ENCODE measurements around the gene ABCC8. TPM values are rescaled to one million over a fixed set of nuclear protein-coding genes. Genes with fewer than 3 reads are reported as not detected.

The ABCC8 gene
- total RNA-seq, 4 donors from 2014 or later = 0.23 to 1.9 (median 0.62) TPM; not detected in 1

- TF ChIP-seq POLR2AphosphoS5 (IDR thresholded peaks at IDR 0.05) = no peak
- no peak for TF ChIP-seq EP300 (IDR thresholded peaks at IDR 0.05)
- TF ChIP-seq POLR2A (IDR thresholded peaks at IDR 0.05) = no peak
- TF ChIP-seq, protein P1, sequence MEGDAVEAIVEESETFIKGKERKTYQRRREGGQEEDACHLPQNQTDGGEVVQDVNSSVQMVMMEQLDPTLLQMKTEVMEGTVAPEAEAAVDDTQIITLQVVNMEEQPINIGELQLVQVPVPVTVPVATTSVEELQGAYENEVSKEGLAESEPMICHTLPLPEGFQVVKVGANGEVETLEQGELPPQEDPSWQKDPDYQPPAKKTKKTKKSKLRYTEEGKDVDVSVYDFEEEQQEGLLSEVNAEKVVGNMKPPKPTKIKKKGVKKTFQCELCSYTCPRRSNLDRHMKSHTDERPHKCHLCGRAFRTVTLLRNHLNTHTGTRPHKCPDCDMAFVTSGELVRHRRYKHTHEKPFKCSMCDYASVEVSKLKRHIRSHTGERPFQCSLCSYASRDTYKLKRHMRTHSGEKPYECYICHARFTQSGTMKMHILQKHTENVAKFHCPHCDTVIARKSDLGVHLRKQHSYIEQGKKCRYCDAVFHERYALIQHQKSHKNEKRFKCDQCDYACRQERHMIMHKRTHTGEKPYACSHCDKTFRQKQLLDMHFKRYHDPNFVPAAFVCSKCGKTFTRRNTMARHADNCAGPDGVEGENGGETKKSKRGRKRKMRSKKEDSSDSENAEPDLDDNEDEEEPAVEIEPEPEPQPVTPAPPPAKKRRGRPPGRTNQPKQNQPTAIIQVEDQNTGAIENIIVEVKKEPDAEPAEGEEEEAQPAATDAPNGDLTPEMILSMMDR (IDR thresholded peaks at IDR 0.05) = no peak
- 75% methylated on average over 2 of the region's 3 CpGs; no CpG with 5 or more reads in 1 of the 2 donors for WGBS, 2 donors (ENCODE audit: low coverage in 1 of 2)
- Histone ChIP-seq H3K27ac (no peak overlapping the region), H3K4me3 (no peak overlapping the region), H3K27me3 (peaks cover 49% of the 10 kb centered on the region), H3K4me1 (peaks cover 0 to 8% (median 0%) of the 10 kb centered on the region in 3 donors), H3K36me3 (no peaks in the 10 kb centered on the region), H3K9me3 (no peaks in the 10 kb centered on the region)
- no peak for ATAC-seq
Observed at GRCh38 chr11:17471501-17471900, 5.1 kb downstream of the ABCC8 start.

DNA sequence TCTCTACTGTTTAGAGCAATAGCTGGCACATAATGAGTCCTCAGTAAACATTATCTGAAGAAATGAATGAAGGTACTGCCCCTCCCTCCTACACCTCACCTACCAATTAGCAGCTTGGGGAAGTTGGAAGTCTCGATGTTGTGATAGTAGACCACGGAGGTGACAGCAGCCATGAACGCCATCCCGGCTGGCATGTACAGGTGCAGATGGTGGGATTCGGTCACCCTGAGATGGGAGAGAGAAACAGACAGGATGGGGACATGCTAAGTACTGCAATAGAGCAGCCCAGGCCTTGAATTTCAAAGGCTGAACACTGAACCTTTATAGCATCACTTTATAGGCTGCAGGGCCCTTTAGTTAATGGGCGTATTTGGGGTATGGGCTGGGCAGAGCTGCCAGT is 6.6 kb downstream of the ABCC8 start:
- H3K27me3 ChIP-seq = peaks cover 34% of the 10 kb centered on the region
- H3K9me3 ChIP-seq = no peaks in the 10 kb centered on the region
- TF ChIP-seq POLR2AphosphoS5 (IDR thresholded peaks at IDR 0.05) (no peak), POLR2A (IDR thresholded peaks at IDR 0.05) (no peak), EP300 (IDR thresholded peaks at IDR 0.05) (no peak)
- TF ChIP-seq, protein P1 (IDR thresholded peaks at IDR 0.05) = no peak
- ATAC-seq = no peak
- no peaks in the 10 kb centered on the region for H3K4me1 ChIP-seq
- no peak overlapping the region for H3K27ac ChIP-seq
- no peak overlapping the region for H3K4me3 ChIP-seq
- 92% methylated on average over 6 of the region's 6 CpGs; no CpG with 5 or more reads in 1 of the 2 donors for WGBS, 2 donors (ENCODE audit: low coverage in 1 of 2)
- H3K36me3 ChIP-seq = no peaks in the 10 kb centered on the region

GRCh38 chr11:17468122-17468521 is 8.5 kb downstream of the ABCC8 start:
- Histone ChIP-seq H3K4me1 (no peaks in the 10 kb centered on the region), H3K9me3 (no peaks in the 10 kb centered on the region), H3K36me3 (no peaks in the 10 kb centered on the region), H3K27me3 (peaks cover 18% of the 10 kb centered on the region), H3K27ac (no peak overlapping the region), H3K4me3 (no peak overlapping the region)
- WGBS, 2 donors (ENCODE audit: low coverage in 1 of 2) = 79 to 90% methylated on average over 3 of the region's 4 CpGs
- TF ChIP-seq POLR2A (IDR thresholded peaks at IDR 0.05) (no peak), POLR2AphosphoS5 (IDR thresholded peaks at IDR 0.05) (no peak), EP300 (IDR thresholded peaks at IDR 0.05) (no peak)
- TF ChIP-seq, protein P1 (IDR thresholded peaks at IDR 0.05) = no peak
- no peak for ATAC-seq

DNA sequence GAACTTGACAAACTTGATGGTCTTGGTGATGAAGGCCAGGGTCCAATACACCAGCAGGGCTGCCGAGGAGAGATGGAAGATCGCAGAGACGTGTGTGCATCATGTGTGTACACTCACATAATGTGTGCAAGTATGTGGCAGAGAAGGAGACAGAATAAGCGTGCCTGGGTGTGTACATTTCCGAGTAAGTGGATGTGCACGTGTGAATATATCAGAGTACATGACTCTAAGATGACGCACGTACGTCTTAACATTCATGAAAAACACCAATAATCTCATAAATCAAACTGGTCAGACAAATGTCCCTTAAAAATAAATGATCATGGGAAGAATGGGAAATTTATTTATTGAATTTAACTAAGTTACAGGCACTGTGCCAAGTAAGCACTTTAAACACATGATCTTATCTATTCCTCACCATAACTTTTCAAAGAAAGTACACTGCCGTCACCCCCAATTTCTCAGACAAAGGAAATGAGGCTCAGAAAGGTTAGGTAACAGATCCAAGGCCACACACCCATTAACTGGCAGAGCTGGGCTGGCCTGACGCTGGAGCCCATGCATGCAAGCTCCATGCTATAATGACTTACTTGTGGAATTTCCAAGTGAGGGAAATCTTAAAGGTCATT is 13.0 kb downstream of the ABCC8 start:
- no peaks in the 10 kb centered on the region for H3K36me3 ChIP-seq
- ATAC-seq = no peak
- TF ChIP-seq EP300 (IDR thresholded peaks at IDR 0.05) (no peak), POLR2AphosphoS5 (IDR thresholded peaks at IDR 0.05) (no peak), POLR2A (IDR thresholded peaks at IDR 0.05) (no peak)
- TF ChIP-seq, protein P1 (IDR thresholded peaks at IDR 0.05) = no peak
- H3K4me3 ChIP-seq = no peak overlapping the region
- H3K4me1 ChIP-seq = no peaks in the 10 kb centered on the region
- no peaks in the 10 kb centered on the region for H3K9me3 ChIP-seq
- 43 to 56% methylated on average over 10 of the region's 11 CpGs for WGBS, 2 donors (ENCODE audit: low coverage in 1 of 2)
- H3K27ac ChIP-seq = no peak overlapping the region
- peaks cover 19% of the 10 kb centered on the region for H3K27me3 ChIP-seq

DNA sequence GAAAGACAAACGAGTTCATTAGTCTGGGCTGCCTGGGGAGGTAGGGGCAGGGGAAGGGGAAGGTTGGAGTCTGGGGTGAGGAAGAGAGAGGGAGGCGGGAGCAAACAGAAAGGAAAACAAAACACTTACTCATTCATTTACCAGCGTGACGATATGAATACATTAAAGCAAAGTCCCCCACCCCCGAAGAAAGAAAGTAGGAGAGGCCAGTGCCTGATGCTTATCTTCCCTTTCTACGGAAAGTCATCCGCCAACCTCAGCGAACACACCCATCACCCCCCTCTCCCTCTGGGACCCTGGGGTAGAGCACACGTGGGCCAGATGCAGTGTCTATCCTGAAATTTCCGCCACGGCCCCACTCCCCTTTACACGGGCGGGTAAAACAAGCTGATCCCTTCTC is 13.7 kb downstream of the ABCC8 start:
- TF ChIP-seq, protein P1 (IDR thresholded peaks at IDR 0.05) = no peak
- TF ChIP-seq EP300 (IDR thresholded peaks at IDR 0.05) (no peak), POLR2A (IDR thresholded peaks at IDR 0.05) (no peak), POLR2AphosphoS5 (IDR thresholded peaks at IDR 0.05) (no peak)
- 69 to 85% methylated on average over 6 to 8 of the region's 13 CpGs for WGBS, 2 donors (ENCODE audit: low coverage in 1 of 2)
- no peak for ATAC-seq
- Histone ChIP-seq H3K4me3 (no peak overlapping the region), H3K36me3 (no peaks in the 10 kb centered on the region), H3K4me1 (no peaks in the 10 kb centered on the region), H3K9me3 (no peaks in the 10 kb centered on the region), H3K27me3 (peaks cover 19% of the 10 kb centered on the region), H3K27ac (no peak overlapping the region)
